Gastroesophageal sphincter (tissue), 3 donors: ENCODE data around the gene ERMAP.

ENCODE experiments used
- CTCF ChIP-seq, 4 experiments: fragments of 200-600 bp in 2 of 4; fragments of 450-650 bp in 2 of 4; sonication (generic) in 1 of 4; IDR thresholded peaks; one replicate each; pipeline ENCODE4 v1.5.1; 2017 to 2019; ENCODE audit warnings: antibody characterized with exemption in 4 of 4, mild to moderate bottlenecking in 2 of 4, moderate library complexity in 2 of 4
- EP300 ChIP-seq: sonication (generic); formaldehyde crosslinking; IDR thresholded peaks from one replicate; pipeline ENCODE4 v1.6.1; 2017; ENCODE audit warnings: antibody characterized with exemption, mild to moderate bottlenecking
- POLR2A ChIP-seq, 2 donors: fragments of 450-650 bp; IDR thresholded peaks; one replicate each; pipeline ENCODE4 v1.6.1; 2017; ENCODE audit warnings: antibody characterized with exemption in 2 of 2, mild to moderate bottlenecking in 2 of 2, moderate library complexity in 1 of 2

DNA sequence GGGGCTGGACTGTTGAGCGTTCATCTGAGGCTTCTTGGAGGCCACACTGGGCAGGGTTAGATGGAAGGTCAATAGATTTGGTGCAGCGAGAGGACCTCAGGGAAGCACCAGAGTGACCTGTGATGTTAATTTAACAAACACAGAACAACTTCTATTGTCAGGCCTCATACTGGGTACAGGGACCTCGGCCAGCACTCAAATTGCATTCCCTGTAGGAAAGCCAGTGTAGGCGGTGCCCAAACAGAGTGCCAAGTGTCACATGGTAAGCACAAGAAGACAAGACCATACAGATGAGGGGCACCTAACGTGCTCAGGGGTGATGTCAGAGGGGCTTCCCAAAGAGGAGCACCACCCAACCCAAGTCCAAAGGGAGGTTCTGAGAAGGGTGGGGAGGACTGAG is 30.8 kb upstream of the ERMAP start:
- no peak for TF ChIP-seq EP300
- TF ChIP-seq POLR2A (IDR thresholded peaks at IDR 0.05) = no peak
- TF ChIP-seq CTCF (IDR thresholded peaks at IDR 0.05) = no peak
